Skeletal muscle tissue (tissue), 4 donors: Measurements from ENCODE around the gene ATP1A3. TPM values are rescaled to one million over a fixed set of nuclear protein-coding genes. Genes with fewer than 3 reads are reported as not detected.

ENCODE experiments used
- H3K27ac ChIP-seq: one replicate; pipeline ENCODE4 v1.7.0; 2013; ENCODE audit warnings: mild to moderate bottlenecking, low read depth, low read length, inconsistent platforms
- H3K27me3 ChIP-seq, 3 donors: one replicate each; pipeline ENCODE4 v1.7.0; 2013; ENCODE audit warnings: low read length in 3 of 3; ENCODE audit not compliant: control insufficient read depth in 3 of 3, insufficient read depth in 3 of 3
- H3K36me3 ChIP-seq, 3 donors: one replicate each; pipeline ENCODE4 v1.7.0; 2013; ENCODE audit warnings: low read length in 3 of 3; ENCODE audit not compliant: control insufficient read depth in 3 of 3, insufficient read depth in 3 of 3
- H3K4me1 ChIP-seq, 3 donors: one replicate each; pipeline ENCODE4 v1.7.0; 2013; ENCODE audit warnings: low read length in 3 of 3, mild to moderate bottlenecking in 3 of 3; ENCODE audit not compliant: control insufficient read depth in 3 of 3, insufficient read depth in 3 of 3
- H3K4me3 ChIP-seq, 3 donors: one replicate each; pipeline ENCODE4 v1.7.0; 2013; ENCODE audit warnings: low read length in 3 of 3
- H3K9ac ChIP-seq, 3 donors: one replicate each; pipeline ENCODE4 v1.7.0; 2013; ENCODE audit warnings: low read length in 3 of 3, mild to moderate bottlenecking in 3 of 3, moderate library complexity in 2 of 3, low read depth in 1 of 3
- H3K9me3 ChIP-seq, 3 donors: one replicate each; pipeline ENCODE4 v1.7.0; 2013; ENCODE audit warnings: low read length in 3 of 3; ENCODE audit not compliant: control insufficient read depth in 3 of 3
- total RNA-seq: library from RNA; depleted of rRNA; stranded (reverse); fragments of >200 nt; gene quantifications from one replicate; pipeline ENCODE4 v1.2.3, GENCODE V29; 2014
- donor health status: Osteomylitis.

The ATP1A3 gene
- total RNA-seq, 1 donor from 2014 or later: not detected

DNA sequence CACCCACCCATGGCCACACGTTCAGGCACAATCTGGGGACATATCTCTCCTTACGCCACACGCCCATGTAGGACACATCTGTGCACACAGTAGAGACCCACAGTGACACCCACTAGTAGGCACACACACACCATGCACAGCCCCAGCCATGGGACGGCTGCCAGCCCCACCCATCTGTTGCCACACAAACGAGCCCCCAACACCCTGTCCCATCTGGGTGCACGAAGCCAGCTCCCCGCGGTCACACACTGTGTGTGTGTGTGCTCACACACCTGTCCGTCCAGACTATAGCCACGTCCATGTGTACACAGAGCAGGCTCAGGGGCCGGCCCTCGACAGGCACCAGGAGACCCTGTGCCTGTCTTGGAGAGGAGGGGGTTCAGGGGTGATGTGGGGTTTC is 76.4 kb downstream of the ATP1A3 start:
- Histone ChIP-seq H3K4me1 (no peaks in the 10 kb centered on the region), H3K27ac (no peak overlapping the region), H3K9ac (no peak overlapping the region), H3K36me3 (no peaks in the 10 kb centered on the region), H3K27me3 (peaks cover 78 to 88% (median 83%) of the 10 kb centered on the region in 3 donors), H3K9me3 (no peaks in the 10 kb centered on the region), H3K4me3 (no peak overlapping the region)

Other genes starting within 250 kb of the ATP1A3 start
- gene CEACAM6, start 238.7 kb downstream of the ATP1A3 start, total RNA-seq: under 0.01 TPM
- not detected for gene CEACAM3, start 197.6 kb downstream of the ATP1A3 start, total RNA-seq
- not detected for gene LYPD4, start 149.5 kb downstream of the ATP1A3 start, total RNA-seq
- gene DMRTC2, start 149.2 kb downstream of the ATP1A3 start, total RNA-seq: not detected
- 455 TPM for gene RPS19, start 134.0 kb downstream of the ATP1A3 start, total RNA-seq
- gene CD79A, start 117.0 kb downstream of the ATP1A3 start, total RNA-seq: 1.0 TPM
- 13.6 TPM for gene ARHGEF1, start 111.0 kb downstream of the ATP1A3 start, total RNA-seq
- gene ERFL, start 65.8 kb downstream of the ATP1A3 start, total RNA-seq: not detected
- 85.1 TPM for gene RABAC1, start 34.9 kb downstream of the ATP1A3 start, total RNA-seq
- 1.0 TPM for gene GRIK5, start 76.0 kb upstream of the ATP1A3 start, total RNA-seq
- gene ZNF574, start 81.9 kb upstream of the ATP1A3 start, total RNA-seq: 7.8 TPM
- gene POU2F2, start 138.2 kb upstream of the ATP1A3 start, total RNA-seq: 0.52 TPM
- gene DEDD2, start 223.4 kb upstream of the ATP1A3 start, total RNA-seq: 21.4 TPM
- gene ZNF526, start 226.1 kb upstream of the ATP1A3 start, total RNA-seq: 7.8 TPM
- 5.2 TPM for gene GSK3A, start 248.4 kb upstream of the ATP1A3 start, total RNA-seq